Stimulated activated CD8-positive, alpha-beta memory T cell treated with anti-CD3 and anti-CD28 coated beads, Interleukin-4, amount 100 ng/mL, for 4 hours (primary cell): ENCODE measurements around the gene PAQR5.
"Not testable (repeated sequence)": the region's sequence is repeated elsewhere in the genome, so short reads cannot be mapped to it uniquely, and the experiment has no call there.

Source experiments
- DNase-seq, 2 donors: peaks; one replicate each; pipeline ENCODE4 v3.0.0-alpha.2; 2020; ENCODE audit warnings: low read depth in 2 of 2, low spot score in 1 of 2

Gene PAQR5

DNA sequence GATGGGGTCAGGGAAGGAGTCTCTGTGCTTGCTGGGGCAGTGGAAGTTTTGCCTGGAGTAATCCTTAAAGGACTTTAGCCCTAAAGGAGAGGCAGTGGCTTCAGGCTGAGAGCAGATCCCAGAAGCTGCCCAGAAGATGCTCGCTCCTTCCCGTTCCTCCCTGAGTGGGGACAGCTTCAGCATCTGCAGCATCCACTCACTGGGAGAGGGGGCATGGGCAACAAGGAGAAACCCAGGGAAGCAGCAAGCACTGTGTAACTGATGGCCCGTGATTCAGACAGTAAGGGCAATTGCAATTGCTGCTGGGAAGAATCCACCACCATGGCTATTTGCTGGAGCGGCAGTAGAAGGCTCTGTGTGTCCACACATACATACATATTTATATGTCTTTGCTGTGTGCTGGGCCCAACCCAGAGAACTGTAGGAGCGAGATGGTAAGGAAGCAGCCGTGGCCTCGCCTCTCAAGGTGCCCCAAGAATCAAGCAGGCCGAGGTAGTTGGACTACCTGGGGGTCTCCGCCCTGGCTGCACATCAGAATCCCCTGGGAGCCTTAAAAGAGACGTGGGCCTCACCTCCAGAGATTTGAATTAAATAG lies 5.8 kb upstream of the PAQR5 start:
- no peak for DNase-seq

DNA sequence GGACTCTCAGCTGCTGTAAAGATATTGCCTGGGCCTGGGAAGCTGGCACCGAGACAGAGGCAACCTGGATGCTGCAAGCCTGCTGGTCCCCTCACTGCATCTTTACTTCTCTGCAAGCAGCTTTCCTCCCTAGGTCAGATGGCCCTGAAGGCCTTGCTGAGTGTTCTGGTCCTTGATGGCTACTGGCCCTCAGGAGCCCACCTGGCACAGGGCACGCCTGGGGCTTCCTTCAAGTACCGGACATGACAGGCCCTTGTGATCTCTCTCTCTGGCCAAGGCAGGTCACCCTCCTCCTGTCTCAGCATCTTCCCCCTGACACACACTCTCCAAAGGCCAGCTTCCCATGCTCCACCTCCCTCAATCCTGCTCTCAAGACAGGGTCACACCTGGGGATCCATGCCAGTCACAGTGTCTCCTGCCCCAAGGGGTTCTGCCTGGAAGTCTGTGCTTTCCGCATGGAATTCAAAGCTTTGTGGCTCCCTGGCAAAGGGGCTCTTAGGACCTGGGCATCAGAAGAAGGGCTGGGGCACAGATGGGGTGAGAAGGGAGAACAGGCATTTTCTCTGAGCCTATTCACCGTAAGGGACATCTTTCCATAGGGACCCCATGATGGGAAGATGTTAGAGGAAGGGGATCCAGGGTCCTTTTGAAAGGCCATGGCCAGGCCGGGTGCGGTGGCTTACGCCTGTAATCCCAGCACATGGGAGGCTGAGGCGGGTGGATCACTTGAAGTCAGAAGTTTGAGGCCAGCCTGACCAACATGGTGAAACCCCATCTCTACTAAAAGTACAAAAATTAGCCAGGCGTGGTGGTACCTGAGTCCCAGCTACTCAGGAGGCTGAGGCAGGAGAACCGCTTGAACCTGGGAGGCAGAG lies 4.7 kb upstream of the PAQR5 start:
- DNase-seq = no peak

DNA sequence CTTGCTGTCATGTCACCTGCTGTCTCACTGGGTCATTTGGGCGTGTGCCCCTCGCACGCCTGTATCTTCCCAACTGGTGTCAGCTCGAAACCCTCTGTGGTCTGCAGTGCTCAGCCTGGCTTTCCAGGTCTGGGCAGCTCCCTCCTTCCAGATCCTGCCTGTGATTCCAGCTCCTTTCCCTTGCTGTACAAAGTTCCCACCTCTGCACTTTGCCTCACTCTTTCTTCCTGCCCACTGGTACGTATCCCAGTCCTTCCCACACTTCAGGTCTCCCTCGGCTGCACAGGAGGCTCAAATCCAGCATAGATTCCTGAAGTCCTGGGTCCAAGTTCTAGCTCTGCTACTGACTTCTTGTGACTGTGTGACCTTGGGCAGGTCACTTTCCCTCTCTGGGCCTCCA lies 2.1 kb upstream of the PAQR5 start:
- no peak for DNase-seq

DNA sequence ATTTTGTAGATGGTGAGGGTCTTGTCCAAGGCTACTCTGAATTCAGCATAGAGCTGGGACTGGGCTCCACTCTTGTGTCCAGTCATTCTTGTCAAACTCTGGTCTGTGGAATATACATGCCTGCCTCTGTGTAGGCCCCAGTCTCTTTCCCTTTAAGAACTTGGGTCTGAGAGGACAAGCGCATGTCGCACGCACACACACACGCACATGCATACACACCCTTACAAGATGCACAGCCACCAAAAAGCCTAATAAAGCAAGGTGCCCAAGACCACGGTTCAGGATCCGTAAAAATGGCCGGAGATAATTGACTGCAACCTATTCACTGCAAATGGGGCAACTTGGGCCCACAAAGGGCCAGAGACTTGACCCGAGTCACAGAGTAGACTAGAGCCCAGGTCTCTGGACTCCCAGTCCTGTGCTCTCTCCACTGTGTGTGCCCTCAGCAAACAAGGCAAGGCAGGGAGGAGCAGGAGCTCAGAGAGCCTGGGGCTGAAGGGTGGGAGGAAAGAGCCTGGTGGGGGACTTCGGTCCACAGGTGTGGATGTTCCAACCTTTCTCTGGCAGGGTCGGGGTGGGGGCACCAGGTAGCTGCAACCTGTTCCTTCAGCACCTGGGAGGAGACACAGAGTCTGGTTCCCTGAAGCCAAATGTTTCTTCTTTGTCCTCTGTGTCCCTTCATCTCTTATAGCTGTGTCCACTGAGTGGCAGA lies 914 bp upstream of the PAQR5 start:
- DNase-seq = no peak

GRCh38 chr15:69298354-69298696 lies 387 bp upstream of the PAQR5 start:
- no peak for DNase-seq

GRCh38 chr15:69299451-69299886 lies 757 bp downstream of the PAQR5 start:
- DNase-seq = no peak

DNA sequence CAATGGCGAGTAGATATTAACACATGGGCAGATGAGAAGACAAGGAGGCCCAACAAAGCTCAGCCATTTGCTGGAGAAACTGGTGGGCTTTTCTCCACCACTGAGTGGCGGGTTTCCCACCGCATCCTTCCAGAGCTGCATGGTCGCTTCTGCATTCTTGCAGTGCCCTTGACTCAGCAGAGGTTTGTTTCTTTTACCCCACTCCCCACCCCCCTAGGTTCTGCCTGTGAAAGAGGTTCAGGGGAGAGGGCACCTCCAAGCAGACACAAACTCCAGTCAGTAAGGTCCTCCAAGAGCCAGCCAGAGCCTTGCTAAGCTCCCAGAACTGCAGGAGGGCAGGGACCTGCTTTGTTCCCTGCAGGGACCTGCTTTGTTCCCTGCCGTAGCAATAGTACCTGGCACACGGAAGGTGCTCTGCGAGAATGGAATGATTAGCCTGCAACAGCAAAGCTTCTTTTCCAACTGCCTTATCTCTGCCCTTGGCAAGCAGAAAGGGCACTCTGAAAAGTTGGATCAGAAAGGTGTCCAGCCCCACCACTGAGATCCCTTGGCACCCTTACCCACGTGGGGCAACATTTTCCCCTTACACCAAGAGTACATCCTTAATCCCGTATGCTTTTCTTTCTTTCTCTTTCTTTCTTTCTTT lies 1.4 kb downstream of the PAQR5 start:
- DNase-seq = no peak

DNA sequence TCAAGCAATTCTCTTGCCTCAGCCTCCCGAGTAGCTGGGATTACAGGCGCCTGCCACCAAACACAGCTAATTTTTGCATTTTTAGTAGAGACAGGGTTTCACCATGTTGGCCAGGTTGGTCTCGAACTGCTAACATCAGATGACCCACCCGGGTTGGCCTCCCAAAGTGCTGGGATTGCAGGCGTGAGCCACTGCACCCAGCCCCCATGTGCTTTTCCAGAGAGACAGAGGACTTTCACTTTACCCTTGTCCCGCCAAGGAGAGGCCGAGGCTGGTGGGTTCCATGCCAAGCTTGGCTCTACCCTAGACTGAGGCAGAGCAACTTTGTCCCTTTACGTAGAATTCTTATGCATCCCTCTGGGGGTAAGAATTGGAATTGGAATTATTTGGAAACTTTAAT lies 2.4 kb downstream of the PAQR5 start:
- not testable (repeated sequence) for DNase-seq

GRCh38 chr15:69302087-69302486 lies 3.4 kb downstream of the PAQR5 start:
- not testable (repeated sequence) for DNase-seq

- DNase-seq = no peak
Observed at GRCh38 chr15:69302929-69303328, 4.2 kb downstream of the PAQR5 start.

- DNase-seq = no peak
Observed at GRCh38 chr15:69303337-69304181, 4.8 kb downstream of the PAQR5 start.

- no peak for DNase-seq
Observed at GRCh38 chr15:69304182-69304545, 5.5 kb downstream of the PAQR5 start.

DNA sequence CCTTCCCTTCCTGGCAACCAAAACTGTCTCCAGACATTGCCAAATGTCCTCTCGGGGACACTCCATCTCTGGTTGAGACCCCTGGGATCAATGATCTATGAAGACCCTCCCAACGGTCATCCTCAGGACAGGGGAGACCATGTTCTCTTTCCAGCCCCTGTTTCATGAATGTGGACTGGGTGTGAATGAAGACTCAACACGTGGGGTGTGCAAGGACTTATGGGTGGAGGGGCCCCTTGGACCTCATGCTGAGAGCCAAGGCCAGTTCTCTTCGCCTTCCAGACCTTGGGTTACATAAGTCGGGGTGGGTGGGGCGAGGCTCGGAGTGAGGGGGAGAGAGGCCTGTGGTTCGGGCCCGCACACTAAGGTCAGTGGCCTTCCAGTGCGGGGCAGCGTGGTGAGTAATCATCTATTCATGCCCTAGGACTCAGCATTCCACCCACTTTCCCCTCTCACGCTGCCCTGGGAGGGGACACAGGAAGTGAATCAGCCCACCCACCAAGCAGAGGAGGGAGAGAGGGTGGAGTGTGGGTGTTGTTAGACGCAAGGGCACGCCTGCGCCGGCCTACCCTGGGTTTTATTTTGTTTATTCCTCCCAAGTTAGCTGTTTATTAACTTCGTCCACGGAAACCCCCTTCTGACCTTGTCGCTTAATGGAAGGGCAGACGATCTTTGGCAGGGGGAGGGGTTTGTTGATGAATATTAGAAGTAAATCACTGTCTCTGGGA lies 6.7 kb downstream of the PAQR5 start:
- no peak for DNase-seq

GRCh38 chr15:69305933-69306568 lies 7.3 kb downstream of the PAQR5 start:
- DNase-seq = no peak

DNA sequence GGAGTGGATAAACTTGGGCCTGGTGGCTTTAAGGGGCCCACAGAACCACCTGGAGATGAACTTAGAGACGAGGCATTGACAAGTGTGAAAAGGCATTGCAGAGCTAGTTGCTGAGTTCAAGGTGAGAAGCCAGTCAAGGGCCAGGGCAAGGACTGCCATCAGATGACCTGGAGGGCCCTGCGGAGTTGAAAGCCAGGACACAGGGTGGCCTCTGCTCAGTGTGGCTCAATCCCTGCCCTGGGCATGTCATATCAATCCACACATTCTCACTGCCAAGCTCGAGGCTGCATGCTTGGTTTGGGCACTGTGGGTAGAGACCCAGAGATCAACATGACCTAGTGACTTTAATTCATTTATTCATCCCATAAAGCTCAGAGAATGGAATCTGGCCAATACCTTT lies 9.2 kb downstream of the PAQR5 start:
- DNase-seq = no peak

DNA sequence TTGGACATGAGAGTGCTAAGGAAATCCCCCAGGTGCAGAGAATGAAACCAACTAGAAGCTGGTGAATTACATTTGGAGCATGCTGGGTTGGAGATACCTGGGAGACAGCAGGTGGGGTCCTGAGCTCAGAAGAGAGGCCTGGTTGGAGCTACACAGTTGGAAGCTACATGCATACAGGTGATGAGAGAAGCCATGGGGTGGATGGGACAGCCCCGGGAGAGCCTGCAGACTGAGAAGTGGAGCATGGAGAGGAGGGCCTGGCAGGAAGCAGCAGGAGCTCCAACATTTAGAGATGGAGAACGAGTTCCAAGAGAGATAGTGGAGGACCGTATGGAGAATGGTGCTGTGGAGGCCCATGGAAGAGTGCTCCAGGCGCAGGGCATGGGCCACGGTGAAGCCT lies 10.2 kb downstream of the PAQR5 start:
- no peak for DNase-seq

DNA sequence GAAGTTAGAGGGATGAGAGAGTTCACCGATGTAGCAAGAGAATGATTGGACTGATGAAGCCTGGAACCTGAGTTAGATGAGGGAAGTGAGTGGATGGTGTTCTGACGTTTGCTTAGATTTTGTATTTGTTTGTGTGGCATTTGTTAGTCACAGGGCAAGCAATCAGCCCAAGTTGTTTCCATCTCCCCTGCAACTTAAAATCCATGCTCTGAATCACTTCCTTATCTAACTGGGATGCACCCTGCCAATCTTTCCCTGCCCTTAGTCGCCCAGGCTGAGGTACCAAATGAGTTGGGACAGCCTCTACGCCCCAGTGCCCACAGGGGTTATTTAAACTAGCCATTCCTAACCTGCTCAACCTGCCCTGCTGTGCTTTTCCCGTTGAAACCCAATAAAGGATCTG lies 12.6 kb downstream of the PAQR5 start:
- DNase-seq = no peak

- no peak for DNase-seq
Observed at GRCh38 chr15:69313432-69314000, 14.8 kb downstream of the PAQR5 start.

- DNase-seq = no peak
Observed at GRCh38 chr15:69314131-69314530, 15.4 kb downstream of the PAQR5 start.
